Gastrocnemius medialis (tissue), 4 donors: Measurements from ENCODE around the gene LTBP1.

Experiments
- POLR2A ChIP-seq, 2 donors: fragments of 450-650 bp; IDR thresholded peaks; one replicate each; pipeline ENCODE4 v1.6.1; 2017; ENCODE audit warnings: antibody characterized with exemption in 2 of 2, mild to moderate bottlenecking in 2 of 2, moderate library complexity in 2 of 2
- TF ChIP-seq, protein P1 (sequence below), 5 experiments: fragments of 450-650 bp in 3 of 5; fragments of 200-600 bp in 2 of 5; sonication (generic) in 2 of 5; IDR thresholded peaks in 4 of 5; conservative IDR thresholded peaks in 1 of 5; 1 replicate in 4 of 5; 2 replicates in 1 of 5; pipeline ENCODE4 v1.5.1; 2016 to 2019; ENCODE audit warnings: antibody characterized with exemption in 5 of 5, mild to moderate bottlenecking in 3 of 5, moderate library complexity in 3 of 5

DNA sequence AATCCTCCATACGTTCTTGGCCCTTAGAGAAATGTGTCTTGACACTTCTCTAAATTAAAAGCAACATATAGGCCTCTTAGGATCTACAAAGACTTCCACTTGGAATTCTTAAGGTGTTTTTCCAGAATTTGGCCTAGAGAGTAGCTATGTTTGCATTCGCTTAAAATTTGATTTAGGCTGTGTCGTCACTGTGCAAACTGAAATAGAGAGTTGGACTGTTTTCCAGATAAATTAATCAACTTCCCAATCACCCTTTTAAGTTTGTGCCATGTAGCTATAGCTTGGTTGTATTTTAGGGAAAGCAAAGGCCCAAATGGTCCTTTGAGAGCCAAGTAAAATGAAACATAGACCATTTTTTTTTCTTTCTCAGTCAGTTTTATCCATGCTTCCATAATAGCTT, 401.1 kb downstream of the LTBP1 start:
- TF ChIP-seq, protein P1, sequence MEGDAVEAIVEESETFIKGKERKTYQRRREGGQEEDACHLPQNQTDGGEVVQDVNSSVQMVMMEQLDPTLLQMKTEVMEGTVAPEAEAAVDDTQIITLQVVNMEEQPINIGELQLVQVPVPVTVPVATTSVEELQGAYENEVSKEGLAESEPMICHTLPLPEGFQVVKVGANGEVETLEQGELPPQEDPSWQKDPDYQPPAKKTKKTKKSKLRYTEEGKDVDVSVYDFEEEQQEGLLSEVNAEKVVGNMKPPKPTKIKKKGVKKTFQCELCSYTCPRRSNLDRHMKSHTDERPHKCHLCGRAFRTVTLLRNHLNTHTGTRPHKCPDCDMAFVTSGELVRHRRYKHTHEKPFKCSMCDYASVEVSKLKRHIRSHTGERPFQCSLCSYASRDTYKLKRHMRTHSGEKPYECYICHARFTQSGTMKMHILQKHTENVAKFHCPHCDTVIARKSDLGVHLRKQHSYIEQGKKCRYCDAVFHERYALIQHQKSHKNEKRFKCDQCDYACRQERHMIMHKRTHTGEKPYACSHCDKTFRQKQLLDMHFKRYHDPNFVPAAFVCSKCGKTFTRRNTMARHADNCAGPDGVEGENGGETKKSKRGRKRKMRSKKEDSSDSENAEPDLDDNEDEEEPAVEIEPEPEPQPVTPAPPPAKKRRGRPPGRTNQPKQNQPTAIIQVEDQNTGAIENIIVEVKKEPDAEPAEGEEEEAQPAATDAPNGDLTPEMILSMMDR (IDR thresholded peaks at IDR 0.05 in 4 of 5, conservative IDR thresholded peaks at IDR 0.05 in 1 of 5): no peak
- no peak for TF ChIP-seq POLR2A (IDR thresholded peaks at IDR 0.05)
